HG03354 (cell line): Measurements from ENCODE around the gene OR5AP2.
"Not testable (repeated sequence)": the region's sequence is repeated elsewhere in the genome, so short reads cannot be mapped to it uniquely, and the experiment has no call there.

Source experiments
- ATAC-seq: cut with Tn5 transposase; IDR thresholded peaks from one replicate; pipeline ENCODE4 v1.9.1; 2021; ENCODE audit warnings: mild to moderate bottlenecking; ENCODE audit not compliant: unreplicated experiment, poor library complexity, severe bottlenecking

OR5AP2 gene

GRCh38 chr11:56642339-56642738 lies at the start of gene OR5AP2:
Gene OR5AP2 (minus strand): TSS chr11:56642439. CDS start chr11:56642439, 0 bp downstream.
- ATAC-seq: no peak

- ATAC-seq: not testable (repeated sequence)
These were observed 48.9 kb upstream of the OR5AP2 start for GRCh38 chr11:56691179-56691578.

GRCh38 chr11:56688554-56689100 lies 46.4 kb upstream of the OR5AP2 start:
- no peak for ATAC-seq

- no peak for ATAC-seq
These were observed 28.7 kb upstream of the OR5AP2 start for GRCh38 chr11:56670984-56671383.

DNA sequence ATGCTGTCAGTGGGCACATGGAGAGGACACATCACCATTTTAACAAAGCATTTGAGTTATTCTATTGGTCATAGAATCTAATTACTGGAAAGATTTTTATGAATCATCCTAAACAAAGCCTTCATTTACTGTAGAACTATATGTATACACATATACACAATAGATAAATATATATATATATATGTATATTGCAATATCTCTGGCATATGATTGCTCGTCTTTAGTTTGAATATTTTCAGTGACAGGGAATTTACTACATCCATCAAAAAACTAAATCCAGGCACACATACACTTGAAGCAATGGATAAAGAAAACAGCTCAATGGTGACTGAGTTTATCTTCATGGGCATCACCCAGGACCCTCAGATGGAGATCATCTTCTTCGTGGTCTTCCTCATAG lies 21.1 kb upstream of the OR5AP2 start, which contains the start of gene OR5AR1:
TSS of gene OR5AR1 (plus strand) at position 301 of the 400 bp plus-strand sequence. CDS start at position 301, 0 bp downstream.
- no peak for ATAC-seq

DNA sequence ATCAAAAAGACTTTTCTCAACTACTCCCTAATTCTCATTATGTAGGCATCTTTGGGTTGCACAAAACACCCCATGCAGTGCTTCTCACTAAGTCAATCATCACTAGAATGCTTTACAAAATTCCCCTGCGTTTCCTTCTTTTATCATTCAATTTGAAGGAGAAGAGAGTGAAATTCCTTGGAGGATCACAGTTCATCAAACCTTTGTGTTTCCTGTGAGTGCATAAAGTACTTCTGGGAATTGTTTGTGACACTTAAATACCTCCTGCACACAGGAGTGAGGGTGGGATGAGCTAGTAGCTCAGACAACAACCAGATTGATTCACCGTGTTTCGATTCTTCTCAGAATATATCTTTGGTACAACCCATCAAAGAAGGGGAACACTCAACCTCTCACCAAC lies 17.5 kb upstream of the OR5AP2 start:
- ATAC-seq: no peak

DNA sequence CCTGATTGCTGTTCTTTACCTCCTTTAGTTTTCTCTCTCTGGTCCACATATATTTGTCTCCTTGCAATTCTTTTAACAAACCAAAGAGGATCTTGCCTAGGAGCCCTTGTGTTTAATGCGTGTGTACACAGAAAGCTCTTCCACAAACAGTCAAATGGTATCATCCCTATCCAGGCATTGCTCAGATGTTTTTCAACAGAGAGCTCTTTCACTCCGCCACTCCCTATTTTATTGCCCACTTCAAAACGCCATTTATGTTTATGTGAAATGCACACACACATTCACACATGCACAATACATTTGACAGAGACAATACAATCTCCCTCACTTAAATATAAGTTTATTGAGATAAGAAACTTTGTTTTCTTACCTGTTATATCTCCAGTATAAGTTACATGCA lies 4.7 kb downstream of the OR5AP2 start:
- no peak for ATAC-seq

DNA sequence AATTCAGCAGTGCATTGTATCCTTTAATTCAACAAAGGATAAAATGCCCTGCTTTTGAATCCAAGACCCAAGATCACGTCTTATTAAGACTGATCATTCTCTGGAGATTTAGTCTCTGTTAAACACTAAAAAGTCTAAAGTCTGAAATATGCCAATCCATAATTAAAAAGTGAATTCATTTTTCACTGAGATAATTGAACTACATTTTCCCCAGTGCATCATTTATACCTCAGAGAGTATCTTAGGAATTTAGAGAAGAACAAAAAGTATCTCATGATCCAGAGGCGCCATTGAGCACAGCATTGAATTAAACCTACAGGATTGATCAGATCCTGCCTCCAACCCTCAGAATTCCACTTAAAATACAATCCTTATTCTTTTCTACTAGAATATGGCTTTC lies 5.4 kb downstream of the OR5AP2 start:
- no peak for ATAC-seq

DNA sequence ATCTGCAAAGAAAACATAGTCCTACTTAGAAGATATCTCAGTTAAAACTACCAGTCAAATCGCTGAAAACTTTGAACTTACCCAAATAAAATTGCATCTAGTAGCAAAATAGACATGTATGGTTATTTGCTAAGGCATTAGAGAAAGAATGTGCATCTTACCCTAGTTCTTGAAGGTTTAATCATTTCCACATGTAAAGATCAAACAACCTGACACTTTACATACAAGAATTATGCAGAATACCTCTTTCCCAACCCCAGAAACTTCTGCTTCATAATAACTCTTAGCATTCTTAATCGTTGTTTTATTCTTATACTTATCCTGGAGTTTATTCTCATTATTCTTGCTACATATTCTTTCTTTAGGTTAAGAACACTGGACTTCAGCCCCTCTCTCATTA lies 9.9 kb downstream of the OR5AP2 start:
- ATAC-seq: no peak

DNA sequence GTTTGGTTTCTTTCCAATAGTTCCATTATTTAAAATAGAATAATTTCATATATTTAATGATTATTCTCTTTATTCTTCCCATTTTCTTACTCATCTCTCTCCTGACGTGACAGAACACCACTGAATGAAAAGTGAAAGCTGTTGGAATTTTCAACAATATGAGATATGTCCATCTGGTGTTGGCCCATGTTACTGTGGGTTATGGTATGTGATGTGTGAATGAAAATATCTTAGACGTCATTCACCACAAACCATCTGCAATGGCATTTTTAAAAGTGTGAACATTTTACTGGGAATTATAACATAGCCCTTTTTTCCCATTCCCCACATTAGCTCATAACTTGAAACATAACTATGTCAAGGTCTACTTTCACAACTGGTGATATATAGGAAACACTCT lies 16.3 kb downstream of the OR5AP2 start:
- ATAC-seq: no peak

- ATAC-seq: peak; percentile 63
These were observed 17.6 kb downstream of the OR5AP2 start for GRCh38 chr11:56624661-56625110.

- ATAC-seq: no peak
These were observed 31.1 kb downstream of the OR5AP2 start for GRCh38 chr11:56611174-56611573.

- ATAC-seq: not testable (repeated sequence)
These were observed 50.0 kb downstream of the OR5AP2 start for GRCh38 chr11:56592088-56592717.
